ENCODE measurements around the gene ZNF679. TPM values are rescaled to one million over a fixed set of nuclear protein-coding genes. Genes with fewer than 3 reads are reported as not detected.
"Not testable (repeated sequence)": the region's sequence is repeated elsewhere in the genome, so short reads cannot be mapped to it uniquely, and the experiment has no call there.

The ZNF679 gene
- total RNA-seq, 4 donors from 2014 or later = not detected

DNA sequence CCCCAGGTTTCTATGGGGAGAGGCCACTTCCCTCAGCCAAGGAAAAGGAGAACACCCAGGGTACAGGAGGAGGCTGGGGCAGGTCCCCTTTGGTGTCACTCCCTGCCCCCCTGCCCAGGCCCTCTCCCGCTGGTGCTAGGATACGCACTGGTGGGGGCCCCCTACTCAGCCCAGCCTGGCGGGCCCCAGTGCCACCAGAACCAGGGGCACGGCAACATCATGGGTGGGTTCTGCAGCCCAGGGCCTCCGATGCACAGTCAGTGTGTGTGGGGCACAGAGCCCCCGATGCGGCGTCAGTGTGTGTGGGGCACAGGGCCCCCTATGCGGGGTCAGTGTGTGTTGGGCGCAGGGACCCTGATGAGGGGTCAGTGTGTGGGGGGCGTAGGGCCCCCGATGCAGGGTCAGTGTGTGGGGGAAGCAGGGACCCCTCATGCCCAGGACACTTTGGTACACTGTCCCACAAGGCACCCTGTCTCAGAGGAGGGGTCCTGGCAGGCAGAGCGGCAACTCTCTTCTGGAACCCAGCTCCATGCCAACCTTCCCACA lies 44.4 kb upstream of the ZNF679 start:
- no peak for ATAC-seq
- Histone ChIP-seq H3K4me1 (peaks cover 0 to 17% (median 0%) of the 10 kb centered on the region in 3 donors), H3K4me3 (no peak overlapping the region), H3K27ac (no peak overlapping the region), H3K27me3 (peaks cover 42% of the 10 kb centered on the region), H3K36me3 (no peaks in the 10 kb centered on the region), H3K9me3 (peaks cover 0 to 28% (median 0%) of the 10 kb centered on the region in 3 donors)
- TF ChIP-seq EP300 (IDR thresholded peaks at IDR 0.05) (no peak), POLR2A (IDR thresholded peaks at IDR 0.05) (no peak), POLR2AphosphoS5 (IDR thresholded peaks at IDR 0.05) (no peak)
- TF ChIP-seq, protein P1, sequence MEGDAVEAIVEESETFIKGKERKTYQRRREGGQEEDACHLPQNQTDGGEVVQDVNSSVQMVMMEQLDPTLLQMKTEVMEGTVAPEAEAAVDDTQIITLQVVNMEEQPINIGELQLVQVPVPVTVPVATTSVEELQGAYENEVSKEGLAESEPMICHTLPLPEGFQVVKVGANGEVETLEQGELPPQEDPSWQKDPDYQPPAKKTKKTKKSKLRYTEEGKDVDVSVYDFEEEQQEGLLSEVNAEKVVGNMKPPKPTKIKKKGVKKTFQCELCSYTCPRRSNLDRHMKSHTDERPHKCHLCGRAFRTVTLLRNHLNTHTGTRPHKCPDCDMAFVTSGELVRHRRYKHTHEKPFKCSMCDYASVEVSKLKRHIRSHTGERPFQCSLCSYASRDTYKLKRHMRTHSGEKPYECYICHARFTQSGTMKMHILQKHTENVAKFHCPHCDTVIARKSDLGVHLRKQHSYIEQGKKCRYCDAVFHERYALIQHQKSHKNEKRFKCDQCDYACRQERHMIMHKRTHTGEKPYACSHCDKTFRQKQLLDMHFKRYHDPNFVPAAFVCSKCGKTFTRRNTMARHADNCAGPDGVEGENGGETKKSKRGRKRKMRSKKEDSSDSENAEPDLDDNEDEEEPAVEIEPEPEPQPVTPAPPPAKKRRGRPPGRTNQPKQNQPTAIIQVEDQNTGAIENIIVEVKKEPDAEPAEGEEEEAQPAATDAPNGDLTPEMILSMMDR (IDR thresholded peaks at IDR 0.05) = no peak
- no CpG with 5 or more reads among the region's 13 CpGs for WGBS, 2 donors (ENCODE audit: low coverage in 1 of 2)

DNA sequence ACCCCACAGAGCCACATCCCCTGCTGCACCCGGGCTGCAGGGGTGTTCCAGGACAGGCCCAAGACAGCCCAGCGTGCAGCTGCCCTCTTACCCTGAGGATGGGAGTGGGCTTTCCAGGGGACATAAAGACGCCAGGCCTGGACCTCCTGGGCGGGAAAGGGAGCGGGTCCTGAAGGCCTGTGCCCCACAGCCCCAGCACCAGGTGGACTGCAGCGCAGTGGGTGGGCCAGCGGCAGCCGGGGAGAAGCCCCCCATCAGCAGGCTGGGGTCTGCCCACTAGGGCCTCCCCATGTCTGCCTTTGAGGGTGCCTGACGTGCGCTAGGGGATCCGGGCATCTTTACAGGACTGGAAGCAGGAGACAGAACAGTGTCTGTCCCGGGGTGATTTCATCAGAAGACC lies 43.9 kb upstream of the ZNF679 start:
- Histone ChIP-seq H3K27ac (no peak overlapping the region), H3K4me1 (peaks cover 0 to 17% (median 0%) of the 10 kb centered on the region in 3 donors), H3K4me3 (no peak overlapping the region), H3K36me3 (no peaks in the 10 kb centered on the region), H3K9me3 (peaks cover 0 to 28% (median 0%) of the 10 kb centered on the region in 3 donors), H3K27me3 (peaks cover 42% of the 10 kb centered on the region)
- WGBS, 2 donors (ENCODE audit: low coverage in 1 of 2) = no CpG with 5 or more reads among the region's 12 CpGs
- ATAC-seq = no peak
- no peak for TF ChIP-seq EP300 (IDR thresholded peaks at IDR 0.05)
- no peak for TF ChIP-seq POLR2AphosphoS5 (IDR thresholded peaks at IDR 0.05)
- no peak for TF ChIP-seq POLR2A (IDR thresholded peaks at IDR 0.05)

DNA sequence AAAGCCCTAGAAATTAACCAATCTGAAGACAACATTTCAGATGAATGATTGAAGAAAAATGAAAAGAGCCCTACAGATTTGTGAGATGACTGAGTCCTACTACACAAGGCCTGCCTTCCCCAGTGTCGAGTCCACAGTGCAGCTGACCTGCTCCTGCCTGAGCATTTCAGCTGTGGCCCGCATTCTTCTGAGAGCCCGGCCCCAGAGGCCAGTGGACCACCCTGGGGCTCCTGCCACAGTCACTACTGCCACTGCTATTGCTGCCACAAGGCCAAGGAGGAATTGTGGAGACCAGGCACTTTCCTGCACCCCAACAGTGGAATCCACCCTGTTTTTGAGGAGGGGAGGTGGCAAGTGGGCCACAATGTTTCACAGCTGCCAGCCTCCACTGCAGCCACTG lies 40.9 kb upstream of the ZNF679 start:
- peaks cover 0 to 11% (median 0%) of the 10 kb centered on the region in 3 donors for H3K4me1 ChIP-seq
- ATAC-seq = no peak
- H3K9me3 ChIP-seq = peaks cover 0 to 18% (median 0%) of the 10 kb centered on the region in 3 donors
- no peak for TF ChIP-seq POLR2AphosphoS5 (IDR thresholded peaks at IDR 0.05)
- TF ChIP-seq EP300 (IDR thresholded peaks at IDR 0.05) = no peak
- no peak overlapping the region for H3K4me3 ChIP-seq
- peaks cover 22% of the 10 kb centered on the region for H3K27me3 ChIP-seq
- no peaks in the 10 kb centered on the region for H3K36me3 ChIP-seq
- WGBS, 2 donors (ENCODE audit: low coverage in 1 of 2) = 25 to 100% methylated on average over 1 of the region's 3 CpGs
- no peak overlapping the region for H3K27ac ChIP-seq

DNA sequence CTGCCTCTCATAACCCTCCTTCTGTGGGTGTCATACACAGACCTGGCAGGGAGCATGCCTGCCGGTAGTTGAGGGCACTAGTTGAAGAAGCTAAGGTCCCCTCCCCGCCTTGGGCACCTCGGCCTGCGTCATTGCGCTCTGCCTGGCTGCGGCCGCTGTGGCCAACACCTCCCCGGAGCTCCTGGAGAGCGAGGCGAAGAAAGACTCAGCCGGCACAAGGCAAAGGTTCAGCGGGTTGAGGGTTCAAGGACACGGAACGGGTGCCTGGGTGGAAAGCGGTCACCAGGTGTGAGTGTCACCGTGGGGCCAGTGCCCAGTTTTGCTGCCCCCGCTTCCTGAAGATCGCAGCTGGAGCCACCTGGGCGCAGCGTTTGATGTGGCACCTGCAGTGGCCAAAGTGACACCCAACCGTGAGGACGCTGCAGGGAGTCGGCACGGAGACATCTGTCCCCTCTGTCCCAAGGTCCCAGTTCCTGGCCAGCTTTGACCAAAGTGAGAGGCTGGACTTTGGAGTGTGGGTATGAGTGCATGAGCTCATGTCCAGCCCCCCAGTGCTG lies 36.0 kb upstream of the ZNF679 start:
- H3K36me3 ChIP-seq = no peaks in the 10 kb centered on the region
- 100% methylated on average over 8 of the region's 24 CpGs; no CpG with 5 or more reads in 1 of the 2 donors for WGBS, 2 donors (ENCODE audit: low coverage in 1 of 2)
- H3K4me1 ChIP-seq = no peaks in the 10 kb centered on the region
- no peak for ATAC-seq
- no peak overlapping the region for H3K4me3 ChIP-seq
- H3K27me3 ChIP-seq = peaks cover 14% of the 10 kb centered on the region
- TF ChIP-seq POLR2A (IDR thresholded peaks at IDR 0.05) (no peak), POLR2AphosphoS5 (IDR thresholded peaks at IDR 0.05) (no peak), EP300 (IDR thresholded peaks at IDR 0.05) (no peak)
- TF ChIP-seq, protein P1 (IDR thresholded peaks at IDR 0.05) = no peak
- H3K9me3 ChIP-seq = peaks cover 0 to 21% (median 0%) of the 10 kb centered on the region in 3 donors
- no peak overlapping the region for H3K27ac ChIP-seq

DNA sequence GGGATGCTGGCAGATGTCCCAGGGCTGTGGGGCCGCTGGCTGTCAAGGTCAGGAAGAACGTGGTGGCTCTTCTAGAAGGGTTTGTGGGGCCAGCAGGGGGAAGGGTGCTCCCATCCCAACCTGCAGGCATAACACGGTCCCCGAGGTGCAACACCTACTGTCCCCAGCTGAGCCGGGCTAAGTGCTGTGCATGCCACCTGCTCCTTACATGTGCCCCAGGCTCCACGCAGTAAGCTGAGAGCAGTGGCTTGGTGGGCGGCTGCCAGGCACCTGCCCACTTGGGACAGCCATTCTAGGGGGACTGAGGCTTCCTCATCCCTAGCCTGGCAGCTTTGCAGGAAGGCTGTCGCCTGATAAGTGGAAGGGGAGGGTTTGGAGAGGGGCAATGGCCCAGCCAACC lies 35.5 kb upstream of the ZNF679 start:
- Histone ChIP-seq H3K4me3 (no peak overlapping the region), H3K27me3 (peaks cover 14% of the 10 kb centered on the region), H3K27ac (no peak overlapping the region), H3K9me3 (peaks cover 0 to 15% (median 0%) of the 10 kb centered on the region in 3 donors), H3K4me1 (no peaks in the 10 kb centered on the region), H3K36me3 (no peaks in the 10 kb centered on the region)
- TF ChIP-seq POLR2A (IDR thresholded peaks at IDR 0.05) = no peak
- no peak for TF ChIP-seq POLR2AphosphoS5 (IDR thresholded peaks at IDR 0.05)
- TF ChIP-seq, protein P1 (IDR thresholded peaks at IDR 0.05) = no peak
- TF ChIP-seq EP300 (IDR thresholded peaks at IDR 0.05) = no peak
- WGBS, 2 donors (ENCODE audit: low coverage in 1 of 2) = 33% methylated on average over 1 of the region's 8 CpGs; no CpG with 5 or more reads in 1 of the 2 donors
- ATAC-seq = no peak

DNA sequence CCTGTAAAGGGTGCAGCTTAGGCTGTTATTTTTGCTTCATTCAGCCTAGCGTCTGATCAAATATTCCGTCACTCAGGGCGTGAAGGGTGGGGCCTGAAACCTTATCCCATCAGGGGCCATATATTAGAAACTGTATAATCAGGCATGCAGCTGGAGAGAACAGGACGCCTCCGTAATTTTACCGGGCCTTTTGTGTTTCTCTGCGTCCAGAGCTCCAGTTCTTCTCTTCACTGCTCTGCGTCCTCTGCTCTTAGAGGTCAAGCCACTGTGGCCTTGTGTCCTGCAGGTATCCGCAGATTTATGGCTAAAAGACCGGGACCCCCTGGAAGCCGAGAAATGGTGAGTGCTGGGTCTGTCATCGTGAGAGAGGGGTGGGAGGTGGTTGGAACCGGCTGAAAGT lies 21.4 kb upstream of the ZNF679 start, which contains the start of gene ZNF735:
TSS of gene ZNF735 (plus strand) at position 301 of the 400 bp plus-strand sequence. CDS start at position 301, 0 bp downstream.
- no peaks in the 10 kb centered on the region for H3K36me3 ChIP-seq
- TF ChIP-seq, protein P1 (IDR thresholded peaks at IDR 0.05) = no peak
- no peak for TF ChIP-seq EP300 (IDR thresholded peaks at IDR 0.05)
- H3K4me1 ChIP-seq = no peaks in the 10 kb centered on the region
- WGBS, 2 donors (ENCODE audit: low coverage in 1 of 2) = 82 to 88% methylated on average over 3 to 5 of the region's 13 CpGs
- peaks cover 0 to 14% (median 0%) of the 10 kb centered on the region in 3 donors for H3K9me3 ChIP-seq
- H3K4me3 ChIP-seq = no peak within 1 kb of the TSS
- H3K27me3 ChIP-seq = peaks cover 2% of the 10 kb centered on the region
- no peak for ATAC-seq
- H3K27ac ChIP-seq = no peak within 1 kb of the TSS

DNA sequence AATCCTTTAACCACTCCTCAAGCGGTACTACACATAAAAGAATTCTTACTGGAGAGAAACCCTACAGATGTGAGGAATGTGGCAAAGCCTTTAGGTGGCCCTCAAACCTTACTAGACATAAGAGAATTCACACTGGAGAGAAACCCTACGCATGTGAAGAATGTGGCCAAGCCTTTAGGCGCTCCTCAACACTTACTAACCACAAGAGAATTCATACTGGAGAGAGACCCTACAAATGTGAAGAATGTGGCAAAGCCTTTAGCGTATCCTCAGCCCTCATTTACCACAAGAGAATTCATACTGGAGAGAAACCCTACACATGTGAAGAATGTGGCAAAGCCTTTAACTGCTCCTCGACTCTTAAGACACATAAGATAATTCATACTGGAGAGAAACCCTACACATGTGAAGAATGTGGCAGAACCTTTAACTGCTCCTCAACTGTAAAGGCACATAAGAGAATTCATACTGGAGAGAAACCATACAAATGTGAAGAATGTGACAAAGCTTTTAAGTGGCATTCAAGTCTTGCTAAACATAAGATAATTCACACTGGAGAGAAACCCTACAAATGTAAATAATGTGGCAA lies 8.5 kb upstream of the ZNF679 start:
- H3K27me3 ChIP-seq, H3K4me1 ChIP-seq, H3K27ac ChIP-seq, ATAC-seq, H3K4me3 ChIP-seq, H3K36me3 ChIP-seq: not testable (repeated sequence)
- 78 to 80% methylated on average over 5 of the region's 5 CpGs for WGBS, 2 donors (ENCODE audit: low coverage in 1 of 2)
- peaks cover 0 to 67% (median 0%) of the 10 kb centered on the region in 3 donors for H3K9me3 ChIP-seq
